ENCODE data around the gene LGR6. TPM values are rescaled to one million over a fixed set of nuclear protein-coding genes. Genes with fewer than 3 reads are reported as not detected.

The LGR6 gene
- total RNA-seq, 1 experiment from 2014 or later, result 1.0 TPM

DNA sequence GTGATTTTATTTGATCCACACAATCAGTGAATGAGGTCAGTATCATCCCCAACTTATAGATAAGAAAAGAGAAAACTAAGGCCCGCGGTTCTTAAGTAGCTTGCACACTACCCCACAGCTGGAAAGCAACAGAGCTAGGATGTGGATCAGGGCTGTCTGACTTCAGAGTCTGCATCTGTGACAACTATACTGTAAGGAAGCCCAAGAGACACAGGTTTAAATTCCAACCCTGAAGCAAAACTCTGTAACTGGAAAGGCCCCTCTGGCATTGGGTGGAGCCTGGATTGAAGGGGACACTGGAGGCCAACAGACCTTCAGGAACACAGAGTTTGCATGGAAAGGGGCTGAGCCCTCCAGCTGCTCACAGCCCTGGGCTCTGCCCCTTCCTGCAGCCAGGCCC is 40.2 kb downstream of the LGR6 start:
- Mint-ChIP-seq H3K27ac (no peak overlapping the region; a peak in 1 of 7 replicates), H3K4me1 (peaks cover 36 to 40% of the 10 kb centered on the region in 2 experiments), H3K36me3 (ENCODE audit: insufficient read depth in 1 of 3, low read depth in 3 of 3) (no peaks in the 10 kb centered on the region), H3K9me3 (no peaks in the 10 kb centered on the region; a peak in 1 of 5 replicates), H3K4me3 (no peak overlapping the region), H3K27me3 (ENCODE audit: low read depth) (peaks cover 7% of the 10 kb centered on the region; the same call in 1 of the 2 replicates)
- no peaks in the 10 kb centered on the region for H3K27me3 ChIP-seq (ENCODE audit: insufficient read depth, low read length)
- no peak overlapping the region for H3K14ac ChIP-seq (ENCODE audit: insufficient read depth, low read length)
- no peak overlapping the region for H3K23ac ChIP-seq (ENCODE audit: insufficient read length, low read depth, low read length)
- no CpG with 5 or more reads among the region's 2 CpGs for WGBS (ENCODE audit: extremely low coverage, insufficient read length, low lambda C conversion rate)
- no peaks in the 10 kb centered on the region for H3K79me1 ChIP-seq (ENCODE audit: insufficient read depth, low read depth, low read length, poor library complexity, severe bottlenecking)
- no peak overlapping the region for H3K4ac ChIP-seq (ENCODE audit: low read depth, low read length)
- H3K56ac ChIP-seq (ENCODE audit: insufficient read length, low read depth, low read length), result no peak overlapping the region
- H3K4me1 ChIP-seq (ENCODE audit: insufficient read depth, low read length), result peaks cover 3% of the 10 kb centered on the region; the same call in 1 of the 2 replicates
- H4K5ac ChIP-seq (ENCODE audit: insufficient read length, low read depth, low read length), result no peak overlapping the region
- TF ChIP-seq, protein P1, sequence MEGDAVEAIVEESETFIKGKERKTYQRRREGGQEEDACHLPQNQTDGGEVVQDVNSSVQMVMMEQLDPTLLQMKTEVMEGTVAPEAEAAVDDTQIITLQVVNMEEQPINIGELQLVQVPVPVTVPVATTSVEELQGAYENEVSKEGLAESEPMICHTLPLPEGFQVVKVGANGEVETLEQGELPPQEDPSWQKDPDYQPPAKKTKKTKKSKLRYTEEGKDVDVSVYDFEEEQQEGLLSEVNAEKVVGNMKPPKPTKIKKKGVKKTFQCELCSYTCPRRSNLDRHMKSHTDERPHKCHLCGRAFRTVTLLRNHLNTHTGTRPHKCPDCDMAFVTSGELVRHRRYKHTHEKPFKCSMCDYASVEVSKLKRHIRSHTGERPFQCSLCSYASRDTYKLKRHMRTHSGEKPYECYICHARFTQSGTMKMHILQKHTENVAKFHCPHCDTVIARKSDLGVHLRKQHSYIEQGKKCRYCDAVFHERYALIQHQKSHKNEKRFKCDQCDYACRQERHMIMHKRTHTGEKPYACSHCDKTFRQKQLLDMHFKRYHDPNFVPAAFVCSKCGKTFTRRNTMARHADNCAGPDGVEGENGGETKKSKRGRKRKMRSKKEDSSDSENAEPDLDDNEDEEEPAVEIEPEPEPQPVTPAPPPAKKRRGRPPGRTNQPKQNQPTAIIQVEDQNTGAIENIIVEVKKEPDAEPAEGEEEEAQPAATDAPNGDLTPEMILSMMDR (conservative IDR thresholded peaks at IDR 0.05), result no peak
- no peak overlapping the region for H3K27ac ChIP-seq (ENCODE audit: insufficient read length, low read depth, low read length)
- H4K91ac ChIP-seq (ENCODE audit: insufficient read length, low read depth, low read length), result no peak overlapping the region
- DNase-seq, result no peak
- H4K8ac ChIP-seq (replicated peaks; ENCODE audit: insufficient read length, low read depth, low read length), result no peak overlapping the region
- no peaks in the 10 kb centered on the region for H4K20me1 ChIP-seq (ENCODE audit: control insufficient read depth, insufficient read depth, insufficient read length)
- no peak overlapping the region for H2BK20ac ChIP-seq (ENCODE audit: low read depth, low read length, poor library complexity, severe bottlenecking)
- no peak overlapping the region for H2BK15ac ChIP-seq (ENCODE audit: low read depth, low read length)
- H2BK12ac ChIP-seq (ENCODE audit: insufficient read length, low read depth, low read length), result no peak overlapping the region
- no peaks in the 10 kb centered on the region for H3K79me2 ChIP-seq (ENCODE audit: insufficient read depth, low read length)
- H3K4me2 ChIP-seq (ENCODE audit: insufficient read depth, insufficient read length, low read length), result no peak overlapping the region
- H3K18ac ChIP-seq (ENCODE audit: insufficient read length, low read depth, low read length), result no peak overlapping the region
- H3K9ac ChIP-seq (ENCODE audit: extremely low read depth, insufficient read length, low read length), result no peak overlapping the region
- H3K23me2 ChIP-seq (ENCODE audit: insufficient read length, low read depth, low read length, poor library complexity, severe bottlenecking), result peaks cover 3% of the 10 kb centered on the region
- no peak overlapping the region for H3T11ph ChIP-seq (ENCODE audit: low read length)
- H3K9me3 ChIP-seq (ENCODE audit: control insufficient read depth, low read depth, low read length), result no peaks in the 10 kb centered on the region
- no peak overlapping the region for H2AK5ac ChIP-seq (ENCODE audit: insufficient read length, low read length)
- H2AFZ ChIP-seq (ENCODE audit: low read length), result no peak overlapping the region
- no peak overlapping the region for H2BK5ac ChIP-seq (ENCODE audit: insufficient read length, low read length)
- no peak overlapping the region for H2BK120ac ChIP-seq (ENCODE audit: low read depth, low read length, poor library complexity, severe bottlenecking)

Data from H9 (cell line).